ENCODE data around the gene LATS1.
"Not testable (repeated sequence)": the region's sequence is repeated elsewhere in the genome, so short reads cannot be mapped to it uniquely, and the experiment has no call there.

The LATS1 gene

GRCh38 chr6:149751239-149751638 is 33.3 kb upstream of the LATS1 start:
- no peaks in the 10 kb centered on the region for H3K9me3 ChIP-seq (ENCODE audit: control insufficient read depth, insufficient read depth, low read length)
- H3K4me3 ChIP-seq (ENCODE audit: low read depth, low read length) = 0 out of 2 replicates have a peak overlapping the region, but pooled peaks have one; percentile 96
- no peak overlapping the region for H3K9ac ChIP-seq (ENCODE audit: low read depth, low read length)
- no peaks in the 10 kb centered on the region for H3K27me3 ChIP-seq (ENCODE audit: control insufficient read depth, insufficient read depth, low read length)
- no peak overlapping the region for H3K27ac ChIP-seq (ENCODE audit: low read depth, low read length)
- no peaks in the 10 kb centered on the region for H3K36me3 ChIP-seq (ENCODE audit: control insufficient read depth, insufficient read depth, low read length)
- H3K4me1 ChIP-seq (ENCODE audit: control insufficient read depth, insufficient read depth, low read length) = 0 out of 2 replicates have a peak, but pooled peaks cover 10% of the 10 kb centered on the region

GRCh38 chr6:149750136-149750609 is 32.3 kb upstream of the LATS1 start:
- Histone ChIP-seq H3K4me3 (ENCODE audit: low read depth, low read length) (peak overlapping the region; percentile 96), H3K27me3 (ENCODE audit: control insufficient read depth, insufficient read depth, low read length) (no peaks in the 10 kb centered on the region), H3K36me3 (ENCODE audit: control insufficient read depth, insufficient read depth, low read length) (no peaks in the 10 kb centered on the region), H3K27ac (ENCODE audit: low read depth, low read length) (peak overlapping the region; percentile 96), H3K4me1 (ENCODE audit: control insufficient read depth, insufficient read depth, low read length) (0 out of 2 replicates have a peak, but pooled peaks cover 14% of the 10 kb centered on the region), H3K9me3 (ENCODE audit: control insufficient read depth, insufficient read depth, low read length) (no peaks in the 10 kb centered on the region), H3K9ac (ENCODE audit: low read depth, low read length) (peak overlapping the region; percentile 88)

- peak within 1 kb of the TSS; percentile 88 for H3K9ac ChIP-seq (ENCODE audit: low read depth, low read length)
- H3K9me3 ChIP-seq (ENCODE audit: control insufficient read depth, insufficient read depth, low read length) = no peaks in the 10 kb centered on the region
- H3K27ac ChIP-seq (ENCODE audit: low read depth, low read length) = peak within 1 kb of the TSS; percentile 96
- H3K4me3 ChIP-seq (ENCODE audit: low read depth, low read length) = peak within 1 kb of the TSS; percentile 96
- H3K4me1 ChIP-seq (ENCODE audit: control insufficient read depth, insufficient read depth, low read length) = 0 out of 2 replicates have a peak, but pooled peaks cover 14% of the 10 kb centered on the region
- no peaks in the 10 kb centered on the region for H3K36me3 ChIP-seq (ENCODE audit: control insufficient read depth, insufficient read depth, low read length)
- H3K27me3 ChIP-seq (ENCODE audit: control insufficient read depth, insufficient read depth, low read length) = no peaks in the 10 kb centered on the region
Observed at GRCh38 chr6:149749594-149750135, 31.8 kb upstream of the LATS1 start, which contains the start of gene PCMT1. Gene PCMT1 (plus strand): TSS chr6:149749741. CDS start chr6:149749902, 161 bp downstream.

GRCh38 chr6:149749082-149749593 is 31.2 kb upstream of the LATS1 start:
- not testable (repeated sequence) for H3K27me3 ChIP-seq (ENCODE audit: control insufficient read depth, insufficient read depth, low read length); H3K36me3 ChIP-seq (ENCODE audit: control insufficient read depth, insufficient read depth, low read length); H3K9me3 ChIP-seq (ENCODE audit: control insufficient read depth, insufficient read depth, low read length)
- Histone ChIP-seq H3K27ac (ENCODE audit: low read depth, low read length) (peak overlapping the region; percentile 96), H3K4me1 (ENCODE audit: control insufficient read depth, insufficient read depth, low read length) (0 out of 2 replicates have a peak, but pooled peaks cover 14% of the 10 kb centered on the region), H3K9ac (ENCODE audit: low read depth, low read length) (peak overlapping the region; percentile 73; the same call in 1 of the 2 replicates), H3K4me3 (ENCODE audit: low read depth, low read length) (peak overlapping the region; percentile 96)

GRCh38 chr6:149746147-149746946 is 28.4 kb upstream of the LATS1 start, which contains the start of gene NUP43:
Gene NUP43 (minus strand): TSS chr6:149746529. CDS start chr6:149746495, 34 bp downstream.
- H3K27ac ChIP-seq (ENCODE audit: low read depth, low read length) = peak within 1 kb of the TSS; percentile 91
- peaks cover 23% of the 10 kb centered on the region for H3K36me3 ChIP-seq (ENCODE audit: control insufficient read depth, insufficient read depth, low read length)
- peak within 1 kb of the TSS; percentile 92 for H3K4me3 ChIP-seq (ENCODE audit: low read depth, low read length)
- H3K9me3 ChIP-seq (ENCODE audit: control insufficient read depth, insufficient read depth, low read length) = no peaks in the 10 kb centered on the region
- H3K4me1 ChIP-seq (ENCODE audit: control insufficient read depth, insufficient read depth, low read length) = 0 out of 2 replicates have a peak, but pooled peaks cover 14% of the 10 kb centered on the region
- H3K27me3 ChIP-seq (ENCODE audit: control insufficient read depth, insufficient read depth, low read length) = no peaks in the 10 kb centered on the region
- H3K9ac ChIP-seq (ENCODE audit: low read depth, low read length) = peak within 1 kb of the TSS; percentile 84

GRCh38 chr6:149745252-149745651 is 27.4 kb upstream of the LATS1 start:
- peak overlapping the region; percentile 92 for H3K4me3 ChIP-seq (ENCODE audit: low read depth, low read length)
- H3K9ac ChIP-seq (ENCODE audit: low read depth, low read length); H3K9me3 ChIP-seq (ENCODE audit: control insufficient read depth, insufficient read depth, low read length); H3K27ac ChIP-seq (ENCODE audit: low read depth, low read length); H3K27me3 ChIP-seq (ENCODE audit: control insufficient read depth, insufficient read depth, low read length): not testable (repeated sequence)
- 0 out of 2 replicates have a peak, but pooled peaks cover 11% of the 10 kb centered on the region for H3K4me1 ChIP-seq (ENCODE audit: control insufficient read depth, insufficient read depth, low read length)
- H3K36me3 ChIP-seq (ENCODE audit: control insufficient read depth, insufficient read depth, low read length) = peaks cover 34% of the 10 kb centered on the region

- no peaks in the 10 kb centered on the region for H3K9me3 ChIP-seq (ENCODE audit: control insufficient read depth, insufficient read depth, low read length)
- no peaks in the 10 kb centered on the region for H3K27me3 ChIP-seq (ENCODE audit: control insufficient read depth, insufficient read depth, low read length)
- H3K9ac ChIP-seq (ENCODE audit: low read depth, low read length) = no peak overlapping the region
- H3K4me3 ChIP-seq (ENCODE audit: low read depth, low read length) = no peak overlapping the region
- peaks cover 90% of the 10 kb centered on the region for H3K36me3 ChIP-seq (ENCODE audit: control insufficient read depth, insufficient read depth, low read length)
- no peaks in the 10 kb centered on the region for H3K4me1 ChIP-seq (ENCODE audit: control insufficient read depth, insufficient read depth, low read length)
- H3K27ac ChIP-seq (ENCODE audit: low read depth, low read length) = no peak overlapping the region
Observed at GRCh38 chr6:149734915-149735314, 17.0 kb upstream of the LATS1 start.

- Histone ChIP-seq H3K27ac (ENCODE audit: low read depth, low read length) (no peak overlapping the region), H3K9ac (ENCODE audit: low read depth, low read length) (no peak overlapping the region), H3K4me1 (ENCODE audit: control insufficient read depth, insufficient read depth, low read length) (no peaks in the 10 kb centered on the region), H3K27me3 (ENCODE audit: control insufficient read depth, insufficient read depth, low read length) (no peaks in the 10 kb centered on the region), H3K4me3 (ENCODE audit: low read depth, low read length) (no peak overlapping the region), H3K36me3 (ENCODE audit: control insufficient read depth, insufficient read depth, low read length) (peaks cover 90% of the 10 kb centered on the region), H3K9me3 (ENCODE audit: control insufficient read depth, insufficient read depth, low read length) (no peaks in the 10 kb centered on the region)
Observed at GRCh38 chr6:149733089-149733720, 15.3 kb upstream of the LATS1 start.

GRCh38 chr6:149729824-149730223 is 11.9 kb upstream of the LATS1 start:
- peaks cover 91% of the 10 kb centered on the region for H3K36me3 ChIP-seq (ENCODE audit: control insufficient read depth, insufficient read depth, low read length)
- H3K9me3 ChIP-seq (ENCODE audit: control insufficient read depth, insufficient read depth, low read length) = no peaks in the 10 kb centered on the region
- no peak overlapping the region for H3K9ac ChIP-seq (ENCODE audit: low read depth, low read length)
- no peaks in the 10 kb centered on the region for H3K4me1 ChIP-seq (ENCODE audit: control insufficient read depth, insufficient read depth, low read length)
- no peaks in the 10 kb centered on the region for H3K27me3 ChIP-seq (ENCODE audit: control insufficient read depth, insufficient read depth, low read length)
- no peak overlapping the region for H3K27ac ChIP-seq (ENCODE audit: low read depth, low read length)
- H3K4me3 ChIP-seq (ENCODE audit: low read depth, low read length) = no peak overlapping the region

- H3K27ac ChIP-seq (ENCODE audit: low read depth, low read length) = no peak overlapping the region
- H3K4me3 ChIP-seq (ENCODE audit: low read depth, low read length) = no peak overlapping the region
- no peaks in the 10 kb centered on the region for H3K27me3 ChIP-seq (ENCODE audit: control insufficient read depth, insufficient read depth, low read length)
- peaks cover 91% of the 10 kb centered on the region for H3K36me3 ChIP-seq (ENCODE audit: control insufficient read depth, insufficient read depth, low read length)
- no peak overlapping the region for H3K9ac ChIP-seq (ENCODE audit: low read depth, low read length)
- H3K4me1 ChIP-seq (ENCODE audit: control insufficient read depth, insufficient read depth, low read length) = no peaks in the 10 kb centered on the region
- H3K9me3 ChIP-seq (ENCODE audit: control insufficient read depth, insufficient read depth, low read length) = no peaks in the 10 kb centered on the region
Observed at GRCh38 chr6:149728499-149729234, 10.8 kb upstream of the LATS1 start.

Data from HUES48 (cell line).